ENCODE results near the gene CTNND2. TPM values are rescaled to one million over a fixed set of nuclear protein-coding genes. Genes with fewer than 3 reads are reported as not detected.

CTNND2 gene
- total RNA-seq, 1 donor from 2014 or later, result 143 TPM

DNA sequence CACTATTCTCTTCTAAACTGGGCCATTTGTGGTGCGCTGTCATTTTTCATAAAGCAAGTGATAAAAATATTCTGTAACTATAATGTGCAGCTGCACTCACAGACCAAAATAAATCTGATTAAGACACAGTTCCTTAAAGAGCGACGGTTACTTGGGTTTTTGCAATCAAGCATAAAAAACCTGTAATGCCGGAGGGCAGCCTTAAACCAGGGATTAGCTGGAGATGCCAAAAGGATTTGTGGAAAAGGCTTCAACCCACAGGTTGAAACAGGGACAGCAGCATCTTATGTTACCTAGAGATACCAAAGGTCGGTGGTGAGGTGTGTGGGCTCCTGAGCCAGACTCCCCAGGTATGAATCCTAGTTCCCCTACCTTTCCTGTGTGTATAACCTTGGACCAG is 49.3 kb downstream of the CTNND2 start:
- no peak overlapping the region for H3K27ac Mint-ChIP-seq
- H3K4me3 Mint-ChIP-seq (ENCODE audit: low read depth), result no peak overlapping the region
- peaks cover 15% of the 10 kb centered on the region for H3K4me1 Mint-ChIP-seq (ENCODE audit: low read depth)
- DNase-seq (ENCODE audit: low spot score, unreplicated experiment), result no peak
- peaks cover 21% of the 10 kb centered on the region for H3K36me3 Mint-ChIP-seq (ENCODE audit: insufficient read depth)
- TF ChIP-seq, protein P1, sequence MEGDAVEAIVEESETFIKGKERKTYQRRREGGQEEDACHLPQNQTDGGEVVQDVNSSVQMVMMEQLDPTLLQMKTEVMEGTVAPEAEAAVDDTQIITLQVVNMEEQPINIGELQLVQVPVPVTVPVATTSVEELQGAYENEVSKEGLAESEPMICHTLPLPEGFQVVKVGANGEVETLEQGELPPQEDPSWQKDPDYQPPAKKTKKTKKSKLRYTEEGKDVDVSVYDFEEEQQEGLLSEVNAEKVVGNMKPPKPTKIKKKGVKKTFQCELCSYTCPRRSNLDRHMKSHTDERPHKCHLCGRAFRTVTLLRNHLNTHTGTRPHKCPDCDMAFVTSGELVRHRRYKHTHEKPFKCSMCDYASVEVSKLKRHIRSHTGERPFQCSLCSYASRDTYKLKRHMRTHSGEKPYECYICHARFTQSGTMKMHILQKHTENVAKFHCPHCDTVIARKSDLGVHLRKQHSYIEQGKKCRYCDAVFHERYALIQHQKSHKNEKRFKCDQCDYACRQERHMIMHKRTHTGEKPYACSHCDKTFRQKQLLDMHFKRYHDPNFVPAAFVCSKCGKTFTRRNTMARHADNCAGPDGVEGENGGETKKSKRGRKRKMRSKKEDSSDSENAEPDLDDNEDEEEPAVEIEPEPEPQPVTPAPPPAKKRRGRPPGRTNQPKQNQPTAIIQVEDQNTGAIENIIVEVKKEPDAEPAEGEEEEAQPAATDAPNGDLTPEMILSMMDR (IDR thresholded peaks at IDR 0.05; ENCODE audit: unreplicated experiment), result no peak
- H3K27me3 Mint-ChIP-seq, result no peaks in the 10 kb centered on the region
- H3K9me3 Mint-ChIP-seq (ENCODE audit: low read depth), result no peaks in the 10 kb centered on the region

DNA sequence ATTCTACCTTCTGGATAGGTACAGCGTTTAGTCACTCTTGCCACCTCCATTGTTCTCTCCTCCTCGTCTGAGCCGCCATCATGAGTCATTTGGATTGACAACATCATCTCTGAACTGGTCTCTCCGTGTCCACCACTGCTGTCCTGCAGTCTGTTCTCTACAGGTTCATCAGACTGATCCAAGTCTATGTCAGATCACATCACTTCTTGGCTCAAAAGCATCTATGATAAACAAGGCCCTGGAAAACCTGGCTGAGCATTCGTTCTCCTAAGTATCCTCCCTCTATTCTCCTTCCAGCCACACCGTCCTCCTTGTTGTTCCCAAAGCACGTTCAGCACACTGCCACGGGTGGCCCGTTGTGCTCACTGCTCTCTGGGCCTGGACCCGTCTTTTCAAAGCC is 50.5 kb downstream of the CTNND2 start:
- Mint-ChIP-seq H3K4me3 (ENCODE audit: low read depth) (no peak overlapping the region), H3K36me3 (ENCODE audit: insufficient read depth) (peaks cover 19% of the 10 kb centered on the region), H3K27ac (no peak overlapping the region), H3K9me3 (ENCODE audit: low read depth) (peaks cover under 1% of the 10 kb centered on the region), H3K4me1 (ENCODE audit: low read depth) (peaks cover 15% of the 10 kb centered on the region), H3K27me3 (no peaks in the 10 kb centered on the region)
- TF ChIP-seq, protein P1 (IDR thresholded peaks at IDR 0.05; ENCODE audit: unreplicated experiment), result no peak
- DNase-seq (ENCODE audit: low spot score, unreplicated experiment), result no peak

DNA sequence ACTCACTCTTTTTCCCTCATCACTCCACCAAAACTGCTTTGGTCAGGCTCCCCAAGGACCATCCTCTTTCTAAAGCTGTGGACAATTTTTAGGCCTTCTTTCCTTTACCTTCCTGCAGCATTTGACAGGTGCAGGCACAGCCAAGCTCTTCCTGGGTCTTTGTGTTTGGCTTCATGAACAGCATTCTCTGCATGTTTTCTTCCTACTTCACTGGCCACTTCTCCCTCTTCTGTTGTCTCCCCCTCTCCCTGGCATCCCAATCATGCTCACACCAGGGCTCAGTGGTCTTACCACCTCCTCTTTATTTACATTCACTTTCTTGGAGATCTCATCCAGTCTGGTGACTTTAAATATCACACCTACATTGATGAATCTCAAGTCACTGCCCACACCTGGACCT is 51.1 kb downstream of the CTNND2 start:
- Mint-ChIP-seq H3K9me3 (ENCODE audit: low read depth) (peaks cover 5% of the 10 kb centered on the region), H3K4me1 (ENCODE audit: low read depth) (peaks cover 15% of the 10 kb centered on the region), H3K27me3 (no peaks in the 10 kb centered on the region), H3K36me3 (ENCODE audit: insufficient read depth) (peaks cover 17% of the 10 kb centered on the region), H3K4me3 (ENCODE audit: low read depth) (no peak overlapping the region), H3K27ac (no peak overlapping the region)
- TF ChIP-seq, protein P1 (IDR thresholded peaks at IDR 0.05; ENCODE audit: unreplicated experiment), result no peak
- no peak for DNase-seq (ENCODE audit: low spot score, unreplicated experiment)

DNA sequence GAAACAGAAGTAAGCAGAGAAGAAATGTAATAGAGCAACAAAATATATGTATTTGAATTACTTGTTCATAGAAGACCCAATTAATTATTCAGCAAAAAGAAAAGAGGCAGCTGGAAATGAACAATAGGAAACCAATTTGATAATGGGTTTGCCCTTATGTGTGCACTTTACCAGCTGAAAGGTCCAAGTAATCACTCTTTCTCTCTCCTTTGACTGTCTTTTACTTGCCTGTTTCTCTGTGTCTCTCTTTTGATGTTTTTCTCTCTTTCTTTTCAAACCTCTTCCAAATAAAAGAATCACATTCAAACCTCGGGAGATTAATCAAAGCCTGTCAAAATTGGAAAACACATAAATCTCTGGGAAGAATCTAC is 51.5 kb downstream of the CTNND2 start:
- Mint-ChIP-seq H3K36me3 (ENCODE audit: insufficient read depth) (peaks cover 14% of the 10 kb centered on the region), H3K27ac (no peak overlapping the region), H3K27me3 (no peaks in the 10 kb centered on the region), H3K4me3 (ENCODE audit: low read depth) (no peak overlapping the region), H3K9me3 (ENCODE audit: low read depth) (peaks cover 5% of the 10 kb centered on the region), H3K4me1 (ENCODE audit: low read depth) (peaks cover 15% of the 10 kb centered on the region)
- no peak for DNase-seq (ENCODE audit: low spot score, unreplicated experiment)
- TF ChIP-seq, protein P1 (IDR thresholded peaks at IDR 0.05; ENCODE audit: unreplicated experiment), result no peak

DNA sequence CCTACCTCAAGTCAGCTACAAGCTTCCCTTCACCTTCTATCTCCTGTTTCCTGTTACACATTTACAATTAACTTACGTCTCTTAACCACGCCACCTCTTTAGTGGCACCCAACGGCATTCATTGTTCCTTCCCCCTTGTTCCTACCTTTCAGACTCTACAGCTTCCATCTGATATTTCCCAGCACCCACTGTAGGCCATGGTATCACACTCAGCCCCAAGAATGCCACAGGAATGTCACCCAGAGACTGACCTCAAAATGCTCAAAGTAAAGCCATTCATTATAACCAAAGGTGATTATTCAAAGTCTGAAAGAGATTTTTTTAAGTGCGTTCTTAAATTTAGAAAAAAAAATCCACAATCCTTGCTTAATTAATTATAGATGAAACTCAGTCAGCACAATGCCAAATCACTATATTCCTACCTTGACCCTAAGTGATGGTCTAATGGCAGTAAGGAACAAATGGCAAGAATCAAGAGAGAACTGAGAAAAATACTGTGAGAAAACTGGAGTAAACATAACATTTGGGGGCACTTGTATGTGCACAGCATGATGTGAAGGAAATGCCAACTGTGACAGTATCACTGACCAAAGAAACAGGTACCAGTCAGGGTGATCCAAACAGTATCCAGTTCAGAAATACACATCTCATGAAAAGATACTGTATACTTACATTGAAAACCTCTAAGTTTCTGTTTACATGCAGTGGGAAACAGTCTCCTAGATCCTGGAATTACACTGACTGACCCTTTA is 52.1 kb downstream of the CTNND2 start:
- H3K27me3 Mint-ChIP-seq, result no peaks in the 10 kb centered on the region
- no peak for DNase-seq (ENCODE audit: low spot score, unreplicated experiment)
- no peak overlapping the region for H3K4me3 Mint-ChIP-seq (ENCODE audit: low read depth)
- H3K36me3 Mint-ChIP-seq (ENCODE audit: insufficient read depth), result peaks cover 10% of the 10 kb centered on the region
- no peak overlapping the region for H3K27ac Mint-ChIP-seq
- peaks cover 5% of the 10 kb centered on the region for H3K9me3 Mint-ChIP-seq (ENCODE audit: low read depth)
- TF ChIP-seq, protein P1 (IDR thresholded peaks at IDR 0.05; ENCODE audit: unreplicated experiment), result no peak
- H3K4me1 Mint-ChIP-seq (ENCODE audit: low read depth), result peaks cover 14% of the 10 kb centered on the region

All from progenitor cell of endocrine pancreas (in vitro differentiated cells).